Dermis microvascular lymphatic vessel endothelial cell (primary cell): ENCODE results near the gene NMNAT2. TPM values are rescaled to one million over a fixed set of nuclear protein-coding genes. Genes with fewer than 3 reads are reported as not detected.
A peak's percentile ranks its signal among the peaks of the same experiment; 100 is the strongest.
"Not testable (repeated sequence)": the region's sequence is repeated elsewhere in the genome, so short reads cannot be mapped to it uniquely, and the experiment has no call there.

Experiments
- DNase-seq, 2 donors: peaks; one replicate each; pipeline versions ENCODE4 v3.0.0 to v3.0.0-alpha.2; 2010; ENCODE audit warnings: low read depth in 2 of 2
- total RNA-seq: library from RNA; depleted of rRNA; stranded (reverse); fragments of >200 nt; gene quantifications from 2 replicates; pipeline ENCODE4 v1.2.1, GENCODE V29; 2014

NMNAT2 gene
- total RNA-seq, 1 donor from 2014 or later, result 0.51 TPM

DNA sequence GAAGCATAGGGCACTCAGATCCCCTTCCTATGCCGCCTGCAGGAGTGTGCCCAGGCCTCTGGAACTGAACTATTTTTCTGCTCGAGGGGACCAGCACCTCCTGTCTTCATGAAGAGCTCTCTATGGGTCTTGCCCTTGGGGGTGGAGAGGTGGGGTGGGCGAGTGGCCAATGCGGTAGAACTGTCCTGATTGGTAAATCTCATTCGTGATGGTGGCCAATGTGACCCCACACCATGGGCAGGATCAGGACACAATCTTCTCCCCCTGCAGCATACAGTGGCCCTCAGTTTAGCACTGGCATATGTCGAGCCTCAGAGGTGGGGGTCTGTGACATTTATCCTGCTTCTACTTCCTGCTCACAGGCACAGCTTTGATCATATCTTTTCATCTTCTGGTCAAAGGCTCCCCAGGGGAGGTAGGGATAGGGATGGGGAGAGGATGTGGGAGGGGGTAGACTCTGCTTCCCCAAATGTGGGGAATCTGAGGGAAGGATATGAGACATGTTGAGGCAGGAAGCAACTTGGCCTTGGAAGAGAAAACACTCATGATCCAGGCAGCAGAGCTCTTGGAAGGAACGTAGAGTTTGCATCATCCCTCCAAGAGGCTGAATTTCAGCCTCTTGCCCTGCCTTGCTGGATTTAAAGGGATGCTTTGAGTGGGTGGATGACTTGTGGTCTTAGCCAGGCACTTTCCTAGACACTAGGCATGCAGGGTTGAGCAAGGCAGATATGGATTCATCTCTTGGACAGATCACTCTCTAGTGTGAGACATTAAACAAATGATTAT is 150.3 kb downstream of the NMNAT2 start:
- peak in 1 of 2 donors; percentile 58 for DNase-seq

DNA sequence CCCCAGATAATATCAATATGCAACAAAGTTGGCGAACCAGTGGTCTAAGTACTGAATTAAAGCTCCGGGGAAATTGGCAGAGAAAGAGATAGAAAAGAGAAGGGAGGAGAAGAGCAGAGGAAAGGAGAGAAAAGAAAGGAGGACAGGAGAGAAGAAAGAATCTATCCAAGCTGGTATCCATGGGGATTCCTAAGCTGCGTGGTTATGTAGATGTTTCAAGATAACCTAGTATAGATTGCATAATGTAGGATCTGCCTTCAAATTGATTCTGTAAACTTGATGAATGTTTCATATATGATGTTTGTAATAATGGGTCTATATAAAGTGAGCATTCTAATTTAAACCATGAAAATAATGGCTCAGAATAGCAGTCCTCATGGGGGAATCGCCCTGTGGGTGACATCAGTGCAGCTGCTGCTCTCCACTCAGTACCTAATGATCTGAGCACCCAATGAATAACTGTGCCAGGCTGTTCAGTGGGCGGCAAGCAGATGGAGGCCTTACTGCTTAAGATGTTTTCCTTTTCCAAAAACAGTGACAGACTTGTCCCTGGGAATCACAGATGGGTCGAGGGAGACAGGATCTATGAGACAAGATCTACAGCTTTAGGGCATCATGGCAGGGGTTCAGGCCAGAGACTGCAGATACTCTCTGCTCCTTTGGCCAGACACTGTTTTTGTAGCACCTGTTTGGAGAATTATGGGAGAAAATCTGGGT is 154.1 kb downstream of the NMNAT2 start:
- DNase-seq, result no peak

DNA sequence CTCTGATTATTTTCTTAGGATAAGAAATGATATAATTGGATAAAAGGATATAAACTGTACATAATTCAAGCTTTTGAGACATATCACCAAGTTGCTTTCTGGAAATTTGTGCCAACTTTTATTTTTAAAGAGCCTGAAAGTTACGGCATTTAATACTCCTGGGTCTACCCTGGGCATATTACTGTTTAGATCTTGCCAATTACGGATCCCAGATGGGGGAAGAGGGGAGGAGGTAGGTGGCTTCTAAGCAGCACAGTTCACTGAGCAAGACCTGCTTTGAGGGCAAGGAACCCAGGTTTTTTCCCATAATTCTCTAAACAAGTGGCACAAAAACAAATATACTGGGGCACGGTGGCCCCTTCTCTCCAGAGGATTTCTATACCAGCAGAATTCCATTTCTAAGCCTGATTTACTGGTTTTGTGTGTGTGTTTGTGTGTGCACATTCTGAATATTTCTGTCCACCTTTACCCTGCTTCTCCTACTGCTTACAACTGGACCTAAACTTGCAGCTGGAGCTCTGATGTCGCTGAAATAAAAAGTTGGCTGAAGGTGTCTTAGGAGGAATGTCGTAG is 155.5 kb downstream of the NMNAT2 start:
- DNase-seq, result no peak

DNA sequence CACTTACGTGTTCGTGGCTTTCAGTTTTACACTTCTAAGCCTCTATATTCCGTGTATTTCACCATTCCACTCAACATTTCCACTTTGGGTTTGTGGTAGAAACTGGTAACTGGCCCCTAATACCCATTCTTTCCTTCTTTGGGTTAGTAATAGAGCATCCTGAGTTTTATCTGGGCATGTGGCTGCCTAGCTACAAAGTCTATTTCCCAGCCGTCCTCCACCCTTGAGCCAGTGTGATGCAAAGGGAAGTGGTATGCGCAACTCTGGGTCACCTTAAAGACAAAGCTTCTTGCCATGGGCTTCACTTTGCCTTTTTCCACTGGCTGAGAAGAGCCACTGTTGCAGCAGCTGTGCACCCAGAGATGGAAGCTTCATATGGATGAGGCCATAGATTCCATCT is 158.3 kb downstream of the NMNAT2 start:
- no peak for DNase-seq

DNA sequence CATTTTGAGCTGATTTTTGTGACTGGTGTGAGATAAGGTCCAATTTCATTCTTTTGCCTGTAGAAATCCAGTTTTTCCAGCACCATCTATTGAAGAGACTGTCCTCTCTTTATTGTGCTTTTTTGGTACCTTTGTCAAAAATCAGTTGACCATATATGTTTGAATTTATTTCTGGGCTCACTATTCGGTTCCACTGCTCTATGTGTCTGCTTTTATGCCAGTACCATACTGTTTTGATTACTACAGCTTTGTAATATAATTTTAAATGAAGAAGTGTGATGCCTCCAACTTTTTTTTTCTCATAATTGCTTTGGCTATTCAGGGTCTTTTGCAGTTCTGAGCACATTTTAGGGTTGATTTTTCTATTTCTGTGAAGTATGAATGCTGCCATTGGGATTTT is 163.1 kb downstream of the NMNAT2 start:
- no peak for DNase-seq

DNA sequence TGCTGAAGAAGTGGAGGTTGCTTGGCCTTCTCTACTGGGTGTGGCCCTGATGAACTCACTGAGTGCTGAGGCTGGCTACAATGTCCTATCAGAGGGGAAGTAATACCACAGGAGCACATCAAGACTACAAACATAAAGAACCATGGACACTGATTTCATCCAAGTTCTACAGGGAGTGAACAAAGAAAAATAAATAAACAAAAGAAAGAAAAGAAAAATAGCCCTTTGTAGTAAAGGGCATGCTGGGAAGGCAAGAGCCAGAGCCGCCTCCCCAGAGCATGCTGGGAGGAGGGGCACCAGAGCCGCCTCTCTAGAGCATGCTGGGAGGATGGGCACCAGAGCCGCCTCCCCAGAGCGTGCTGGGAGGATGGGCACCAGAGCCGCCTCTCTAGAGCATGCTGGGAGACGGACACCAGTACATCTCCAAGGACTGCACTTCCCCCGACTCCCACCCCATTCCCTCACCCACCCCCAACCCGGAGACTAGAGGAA is 166.2 kb downstream of the NMNAT2 start:
- DNase-seq, result no peak

DNA sequence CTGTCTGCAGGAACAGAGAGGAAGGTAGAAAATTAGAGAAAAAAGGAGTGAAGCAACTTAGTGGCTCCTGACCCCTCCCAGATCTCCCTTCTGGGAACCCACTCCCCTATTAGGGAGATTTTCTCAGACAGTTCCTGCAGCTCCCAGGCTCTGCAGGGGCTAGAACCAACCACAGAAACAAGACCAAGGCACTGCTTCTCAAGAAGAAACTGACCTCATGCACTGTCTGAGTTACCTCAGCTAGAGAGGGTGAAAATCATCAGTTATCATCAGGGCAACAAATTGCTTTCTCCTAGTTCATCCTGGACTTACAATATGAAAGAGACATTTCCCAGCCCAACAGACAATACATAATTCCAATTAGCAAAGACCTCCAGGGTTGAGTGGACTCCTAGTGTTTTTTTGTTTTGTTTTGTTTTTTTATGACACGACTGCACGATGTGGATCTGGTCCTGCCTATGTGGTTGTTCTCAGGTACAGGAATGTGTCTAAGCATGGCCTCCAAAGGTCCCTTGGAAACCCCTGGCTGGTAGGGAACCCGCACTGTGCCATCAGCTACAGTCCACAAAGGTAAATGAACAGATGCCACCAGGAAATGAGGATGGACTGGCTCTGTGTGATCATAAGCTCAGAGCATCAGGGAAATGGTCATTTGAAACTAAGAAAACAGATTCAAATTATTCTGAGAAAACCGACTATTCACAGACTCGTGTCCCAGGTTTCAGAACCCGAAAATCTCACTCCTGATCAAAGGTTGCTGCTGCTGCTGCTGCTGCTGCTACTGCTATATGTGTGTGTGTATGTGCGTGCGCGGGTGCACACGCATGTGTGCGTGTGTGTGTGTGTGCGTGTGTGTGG is 166.8 kb downstream of the NMNAT2 start:
- DNase-seq, result no peak

DNA sequence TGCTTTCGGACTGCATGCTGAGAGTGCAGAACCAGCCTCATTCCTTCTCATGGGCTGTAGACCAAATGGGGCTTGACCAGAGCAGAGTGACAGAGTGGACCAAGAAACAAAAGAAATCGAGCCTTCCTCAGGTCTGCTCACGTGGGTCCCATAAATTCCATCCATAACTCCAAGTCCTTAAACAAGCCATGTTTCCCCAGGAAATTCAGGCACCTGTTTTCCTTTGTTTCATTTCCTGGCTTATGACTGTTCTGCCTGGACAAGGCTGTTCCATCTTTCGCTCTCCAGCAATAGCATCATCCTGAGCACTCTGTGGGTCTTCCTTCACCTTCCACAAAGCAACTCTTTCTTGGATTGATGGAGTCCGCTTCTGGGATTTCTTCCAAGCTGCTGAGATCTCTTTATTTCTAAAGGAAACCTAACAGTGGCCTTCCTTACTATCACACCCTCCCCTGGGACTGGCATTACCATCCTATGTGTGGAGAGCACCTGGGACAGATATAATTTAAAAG is 168.2 kb downstream of the NMNAT2 start:
- DNase-seq, result peak in 1 of 2 donors; percentile 45

DNA sequence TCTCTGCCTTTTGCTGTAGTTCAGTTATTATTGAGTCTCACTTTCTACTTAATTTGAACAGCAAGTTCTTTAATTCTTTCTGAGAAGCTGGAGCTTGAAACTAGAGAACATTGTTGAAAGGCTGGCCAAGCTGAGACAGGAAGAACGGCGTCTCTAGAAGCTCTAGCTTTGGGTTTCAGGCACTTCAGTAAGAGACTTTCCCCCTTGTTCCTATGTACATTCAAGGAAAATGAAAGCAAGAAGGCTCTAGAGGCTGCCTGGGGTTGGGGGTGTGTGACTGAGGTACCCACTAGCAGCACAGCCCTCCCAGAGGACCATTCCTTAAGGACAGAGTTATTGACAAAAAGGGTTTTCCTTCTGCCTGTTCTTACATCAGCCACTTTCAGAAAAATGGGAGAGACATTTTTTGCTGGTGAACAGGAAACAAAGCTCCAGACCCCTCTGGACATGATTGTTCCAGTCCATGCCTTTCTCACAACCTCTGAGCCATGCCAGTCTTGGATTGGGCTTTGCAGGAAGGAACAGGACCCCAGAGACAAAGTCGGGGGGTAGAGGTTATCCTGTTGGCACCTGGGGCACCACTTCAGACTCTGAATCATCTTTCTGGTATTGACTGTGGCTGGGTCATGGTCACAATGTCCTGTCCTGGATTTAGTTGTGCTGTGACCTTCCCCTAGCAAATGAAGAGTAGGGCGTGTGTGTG is 169.0 kb downstream of the NMNAT2 start:
- peak in 1 of 2 donors; percentile 46 for DNase-seq

DNA sequence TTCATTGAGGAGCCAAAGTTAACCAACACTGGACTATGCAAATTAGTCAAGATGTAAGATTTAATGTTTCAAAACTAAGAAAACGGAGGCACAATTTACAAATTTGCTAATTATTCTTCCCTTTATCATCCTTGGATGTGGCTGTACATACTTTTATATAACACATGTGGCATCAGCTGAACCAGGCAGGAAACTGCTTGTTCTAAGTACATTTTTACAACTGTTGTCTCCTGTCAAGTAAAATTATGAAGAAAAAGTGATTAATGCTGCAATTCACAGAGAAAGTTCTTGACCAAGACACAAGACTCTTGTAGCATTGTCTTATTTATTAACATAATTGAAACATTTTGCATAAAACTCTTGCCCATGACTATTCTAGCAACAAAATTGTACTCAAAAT is 170.2 kb downstream of the NMNAT2 start:
- DNase-seq, result no peak

DNA sequence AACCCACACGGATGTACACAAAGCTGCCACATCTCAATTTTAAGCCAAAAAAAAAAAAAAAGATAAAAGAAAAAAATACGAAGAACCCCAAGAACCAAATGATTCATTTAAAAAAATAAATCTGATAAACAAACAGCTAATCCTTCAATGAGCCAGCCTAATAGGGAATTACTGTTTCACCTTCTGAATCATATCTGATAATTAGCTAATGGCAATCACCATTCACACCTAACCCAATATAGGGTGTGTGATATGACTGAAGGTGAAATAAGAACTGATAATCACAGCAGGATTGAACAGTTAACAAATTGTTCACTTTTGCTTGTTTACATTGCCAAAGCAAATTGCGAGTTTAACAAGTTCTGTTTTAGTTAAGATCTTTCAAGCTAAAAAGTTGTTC is 170.7 kb downstream of the NMNAT2 start:
- no peak for DNase-seq

DNA sequence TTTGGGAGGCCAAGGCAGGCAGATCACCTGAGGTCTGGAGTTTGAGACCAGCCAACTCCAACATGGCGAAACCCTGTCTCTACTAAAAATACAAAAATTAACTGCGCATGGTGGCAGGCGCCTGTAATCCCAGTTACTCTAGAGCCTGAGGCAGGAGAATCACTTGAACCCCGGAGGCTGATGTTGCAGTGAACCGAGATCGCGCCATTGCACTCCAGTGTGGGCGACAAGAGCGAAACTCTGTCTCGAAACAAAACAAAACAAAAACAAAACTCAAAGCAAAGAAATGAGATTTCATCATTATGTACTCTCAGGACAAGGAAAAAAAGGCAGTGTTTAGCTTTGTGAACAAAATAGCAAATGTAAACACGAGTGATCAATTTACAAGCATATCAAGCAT is 171.1 kb downstream of the NMNAT2 start:
- no peak for DNase-seq

DNA sequence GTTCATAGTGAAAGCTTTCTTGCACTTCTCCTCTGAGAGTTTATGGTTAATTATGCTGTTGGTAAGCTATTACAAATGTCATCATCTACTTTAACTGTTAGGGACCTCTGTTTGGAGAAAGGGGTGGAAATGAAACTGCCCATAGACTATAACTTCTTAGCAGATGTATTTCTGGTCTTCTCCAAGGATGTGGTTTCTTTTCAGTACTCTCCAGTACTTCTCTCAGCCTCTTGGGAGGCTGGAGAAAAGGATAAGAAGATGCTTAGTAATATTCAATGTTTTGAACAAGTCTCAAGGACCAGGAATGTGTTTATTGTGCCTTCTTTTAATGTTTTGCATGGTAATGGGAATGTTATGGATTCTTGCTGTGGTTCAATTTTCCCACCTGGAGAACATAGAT is 171.7 kb downstream of the NMNAT2 start:
- DNase-seq, result no peak

DNA sequence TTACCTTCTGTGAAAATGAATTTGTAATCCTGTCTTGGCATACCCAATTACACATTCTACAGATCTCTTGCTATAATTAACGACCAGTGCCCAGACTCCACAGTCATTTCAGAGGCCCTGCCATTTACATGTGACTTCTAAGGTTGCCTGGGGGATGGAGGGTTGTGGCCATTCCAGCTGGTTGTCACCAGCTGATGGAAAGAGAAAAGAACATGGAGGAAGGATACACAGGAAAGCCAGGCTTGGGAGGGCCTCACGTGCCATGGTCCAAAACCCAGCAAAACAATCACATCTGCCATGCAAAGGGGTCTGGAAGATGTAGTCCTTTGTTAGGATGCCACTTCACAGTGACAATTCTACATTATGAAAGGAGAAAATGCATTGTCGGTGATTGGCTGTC is 172.8 kb downstream of the NMNAT2 start:
- no peak for DNase-seq

DNA sequence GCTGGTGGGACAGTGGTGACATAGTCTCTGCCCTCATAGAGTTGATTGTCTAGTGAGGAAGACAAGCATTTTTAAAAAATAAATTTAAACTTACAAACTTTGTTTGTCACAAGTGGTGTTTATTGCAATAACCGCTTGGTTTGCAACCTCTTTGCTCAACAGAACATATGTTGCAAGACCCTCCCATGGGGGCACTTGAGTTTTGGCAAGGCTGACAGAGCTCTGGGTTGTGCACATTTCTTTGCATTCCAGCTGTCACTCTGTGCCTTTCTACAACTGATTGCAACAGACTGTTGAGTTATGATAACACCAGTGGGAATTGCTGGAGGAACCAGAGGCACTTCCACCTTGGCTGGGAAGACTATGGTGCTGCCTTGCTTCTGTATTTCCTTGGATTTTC is 173.7 kb downstream of the NMNAT2 start:
- DNase-seq, result no peak

DNA sequence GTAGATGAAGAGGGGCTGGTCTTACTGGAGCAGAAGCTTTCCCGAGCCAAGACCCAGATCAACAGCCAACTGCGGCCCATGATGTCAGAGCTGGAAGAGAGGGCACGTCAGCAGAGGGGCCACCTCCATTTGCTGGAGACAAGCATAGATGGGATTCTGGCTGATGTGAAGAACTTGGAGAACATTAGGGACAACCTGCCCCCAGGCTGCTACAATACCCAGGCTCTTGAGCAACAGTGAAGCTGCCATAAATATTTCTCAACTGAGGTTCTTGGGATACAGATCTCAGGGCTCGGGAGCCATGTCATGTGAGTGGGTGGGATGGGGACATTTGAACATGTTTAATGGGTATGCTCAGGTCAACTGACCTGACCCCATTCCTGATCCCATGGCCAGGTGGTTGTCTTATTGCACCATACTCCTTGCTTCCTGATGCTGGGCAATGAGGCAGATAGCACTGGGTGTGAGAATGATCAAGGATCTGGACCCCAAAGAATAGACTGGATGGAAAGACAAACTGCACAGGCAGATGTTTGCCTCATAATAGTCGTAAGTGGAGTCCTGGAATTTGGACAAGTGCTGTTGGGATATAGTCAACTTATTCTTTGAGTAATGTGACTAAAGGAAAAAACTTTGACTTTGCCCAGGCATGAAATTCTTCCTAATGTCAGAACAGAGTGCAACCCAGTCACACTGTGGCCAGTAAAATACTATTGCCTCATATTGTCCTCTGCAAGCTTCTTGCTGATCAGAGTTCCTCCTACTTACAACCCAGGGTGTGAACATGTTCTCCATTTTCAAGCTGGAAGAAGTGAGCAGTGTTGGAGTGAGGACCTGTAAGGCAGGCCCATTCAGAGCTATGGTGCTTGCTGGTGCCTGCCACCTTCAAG is 174.8 kb downstream of the NMNAT2 start:
- no peak for DNase-seq

DNA sequence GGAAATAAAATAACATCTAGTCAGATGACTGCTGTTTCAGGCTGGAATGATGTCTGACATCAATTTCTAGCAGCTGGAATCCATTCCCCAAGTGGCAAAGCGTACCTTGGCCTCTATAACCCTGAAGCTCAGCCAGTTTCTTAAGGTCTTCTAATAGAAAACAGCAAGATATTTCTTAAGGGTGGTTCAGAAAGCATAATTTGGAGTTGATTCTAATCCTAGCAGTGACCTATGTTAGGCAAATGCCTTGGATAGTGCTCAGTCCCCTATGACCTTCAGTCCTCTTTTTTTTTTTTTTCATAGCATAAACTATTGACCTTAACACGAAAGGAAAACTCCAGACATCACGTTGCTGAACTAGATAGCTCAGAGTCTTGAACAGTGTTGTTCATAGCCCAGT is 175.6 kb downstream of the NMNAT2 start:
- no peak for DNase-seq

DNA sequence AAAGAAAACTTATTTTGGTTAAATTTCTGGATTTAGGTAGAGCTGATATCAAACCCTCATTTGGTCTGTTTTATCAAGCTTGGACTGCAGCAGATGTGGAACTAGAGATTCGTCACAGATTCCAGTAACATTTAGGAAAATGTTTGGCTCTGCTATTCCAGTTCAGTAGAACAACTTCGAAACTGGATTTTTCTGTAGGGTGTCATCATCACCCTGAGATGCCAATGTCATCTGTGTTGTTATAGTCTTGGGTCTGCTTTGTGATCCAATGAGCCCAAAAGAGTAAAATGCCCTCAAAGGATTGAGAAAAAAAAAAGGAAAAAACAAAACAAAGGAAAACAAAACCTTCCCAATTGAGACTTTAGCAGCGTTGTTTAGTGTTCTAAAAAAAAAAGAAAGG is 176.7 kb downstream of the NMNAT2 start:
- DNase-seq, result no peak

DNA sequence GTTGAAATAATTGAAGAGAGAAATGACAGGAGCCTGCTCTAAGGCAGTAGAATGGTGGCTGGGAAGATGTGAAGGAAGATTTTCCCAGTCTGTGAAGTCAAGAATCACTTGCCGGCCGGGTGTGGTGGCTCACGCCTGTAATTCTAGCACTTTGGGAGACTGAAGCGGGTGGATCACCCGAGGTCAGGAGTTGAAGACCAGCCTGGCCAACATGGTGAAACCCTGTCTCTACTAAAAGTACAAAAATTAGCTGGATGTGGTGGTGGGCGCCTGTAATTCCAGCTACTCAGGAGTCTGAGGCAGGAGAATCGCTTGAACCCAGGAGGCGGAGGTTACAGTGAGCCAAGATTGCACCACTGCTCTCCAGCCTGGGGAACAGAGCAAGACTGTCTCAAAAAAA is 177.3 kb downstream of the NMNAT2 start:
- not testable (repeated sequence) for DNase-seq

DNA sequence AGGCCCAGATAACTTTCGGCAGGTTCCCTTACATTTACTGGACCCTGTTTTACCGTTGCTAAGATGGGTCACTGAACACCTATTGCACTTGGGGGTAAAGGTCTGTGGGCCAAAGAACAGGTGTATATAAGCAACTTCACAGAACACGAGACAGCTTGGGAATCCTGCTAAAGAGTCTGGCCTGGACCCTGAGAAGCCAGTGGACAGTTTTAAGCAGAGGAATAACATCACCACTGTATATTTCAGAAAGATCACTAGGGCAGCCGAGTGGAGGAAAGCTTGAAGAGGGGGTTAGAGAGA is 177.7 kb downstream of the NMNAT2 start:
- DNase-seq, result no peak
